Activated T-cell treated with anti-CD3 and anti-CD28 coated beads, Interleukin-2, amount 50 U/mL, for 72 hours (primary cell): ENCODE data around the gene STK32C. TPM values are rescaled to one million over a fixed set of nuclear protein-coding genes. Genes with fewer than 3 reads are reported as not detected.

Source experiments
- total RNA-seq, 2 donors: library from RNA; stranded (reverse); gene quantifications; one replicate each; pipeline ENCODE4 v1.2.3, GENCODE V29; 2022

Gene STK32C
- total RNA-seq, 2 donors from 2014 or later = 17.2 to 22.7 TPM

Other genes starting within 250 kb of the STK32C start
- 1 to 10 TPM; 2.7 to 6.6 TPM for gene JAKMIP3, start 242.0 kb downstream of the STK32C start, total RNA-seq
- 1 to 10 TPM; 4.8 to 9.9 TPM for gene DPYSL4, start 121.0 kb downstream of the STK32C start, total RNA-seq
- 1 to 10 TPM; 4.8 to 5.3 TPM for gene LRRC27, start 24.2 kb upstream of the STK32C start, total RNA-seq
- gene PWWP2B, start 89.2 kb upstream of the STK32C start, total RNA-seq = 1 to 10 TPM; 3.1 to 5.2 TPM
- gene INPP5A, start 229.8 kb upstream of the STK32C start, total RNA-seq = 10 to 100 TPM; 11.0 to 14.9 TPM